Measurements from ENCODE around the gene ABCC4.

GRCh38 chr13:95174517-95174916 lies 126.7 kb downstream of the ABCC4 start:
- TF ChIP-seq YY1 (tag by site-specific recombination; IDR thresholded peaks at IDR 0.05) (no peak), ZBTB17 (tag by site-specific recombination; IDR thresholded peaks at IDR 0.05) (no peak), CTCF (tag by site-specific recombination; IDR thresholded peaks at IDR 0.05) (no peak), PRDM10 (tag by site-specific recombination; IDR thresholded peaks at IDR 0.05) (no peak), AEBP2 (tag by site-specific recombination; IDR thresholded peaks at IDR 0.05; ENCODE audit: borderline replicate concordance) (no peak)
